HG03571 (cell line): ENCODE measurements around the gene CDH2.

Source experiments
- ATAC-seq: cut with Tn5 transposase; IDR thresholded peaks from one replicate; pipeline ENCODE4 v1.9.1; 2021; ENCODE audit not compliant: unreplicated experiment

Gene CDH2

GRCh38 chr18:28003451-28003850, 173.5 kb downstream of the CDH2 start:
- no peak for ATAC-seq

- ATAC-seq, result no peak
These were observed 174.1 kb downstream of the CDH2 start for GRCh38 chr18:28002841-28003240.

GRCh38 chr18:27996801-27997272, 180.1 kb downstream of the CDH2 start:
- ATAC-seq, result no peak

GRCh38 chr18:27995770-27996502, 181.0 kb downstream of the CDH2 start:
- ATAC-seq, result no peak

- ATAC-seq, result no peak
These were observed 182.4 kb downstream of the CDH2 start for GRCh38 chr18:27994571-27994970.

GRCh38 chr18:27991391-27991790, 185.5 kb downstream of the CDH2 start:
- ATAC-seq, result no peak

- ATAC-seq, result no peak
These were observed 191.1 kb downstream of the CDH2 start for GRCh38 chr18:27985832-27986231.

- no peak for ATAC-seq
These were observed 193.2 kb downstream of the CDH2 start for GRCh38 chr18:27983780-27984179.

GRCh38 chr18:27976806-27977408, 200.0 kb downstream of the CDH2 start:
- no peak for ATAC-seq

- ATAC-seq, result no peak
These were observed 206.6 kb downstream of the CDH2 start for GRCh38 chr18:27970321-27970720.

- no peak for ATAC-seq
These were observed 207.7 kb downstream of the CDH2 start for GRCh38 chr18:27969206-27969605.

- no peak for ATAC-seq
These were observed 208.8 kb downstream of the CDH2 start for GRCh38 chr18:27967913-27968824.

GRCh38 chr18:27966881-27967280, 210.0 kb downstream of the CDH2 start:
- ATAC-seq, result no peak

- ATAC-seq, result no peak
These were observed 212.1 kb downstream of the CDH2 start for GRCh38 chr18:27964811-27965210.

GRCh38 chr18:27959101-27959500, 217.8 kb downstream of the CDH2 start:
- ATAC-seq, result no peak

- ATAC-seq, result no peak
These were observed 220.8 kb downstream of the CDH2 start for GRCh38 chr18:27956001-27956640.

- ATAC-seq, result no peak
These were observed 222.7 kb downstream of the CDH2 start for GRCh38 chr18:27954226-27954625.

- ATAC-seq, result no peak
These were observed 224.2 kb downstream of the CDH2 start for GRCh38 chr18:27952741-27953140.

- no peak for ATAC-seq
These were observed 226.2 kb downstream of the CDH2 start for GRCh38 chr18:27950648-27951228.

- no peak for ATAC-seq
These were observed 227.9 kb downstream of the CDH2 start for GRCh38 chr18:27948986-27949385.

- no peak for ATAC-seq
These were observed 234.2 kb downstream of the CDH2 start for GRCh38 chr18:27942706-27943105.
